Upper lobe of right lung (tissue), 1 donor: Measurements from ENCODE around the gene PRSS12. TPM values are rescaled to one million over a fixed set of nuclear protein-coding genes. Genes with fewer than 3 reads are reported as not detected.

Source experiments
- ATAC-seq: fragments of 200-7000 bp; cut with Tn5 transposase; one replicate; pipeline ENCODE4 v1.9.1; 2020; ENCODE audit warnings: mild to moderate bottlenecking, moderate library complexity
- DNase-seq: peaks from one replicate; pipeline ENCODE4 v3.0.0-alpha.2; 2020
- H3K27ac ChIP-seq: fragments of 200-600 bp; one replicate; pipeline ENCODE4 v1.8.0; 2022
- H3K27me3 ChIP-seq: fragments of 200-600 bp; one replicate; pipeline ENCODE4 v1.8.0; 2022; ENCODE audit warnings: mild to moderate bottlenecking
- H3K36me3 ChIP-seq: fragments of 200-600 bp; one replicate; pipeline ENCODE4 v1.8.0; 2022
- H3K4me1 ChIP-seq: fragments of 200-600 bp; one replicate; pipeline ENCODE4 v1.8.0; 2022
- H3K4me3 ChIP-seq: fragments of 200-600 bp; one replicate; pipeline ENCODE4 v1.8.0; 2022; ENCODE audit warnings: mild to moderate bottlenecking
- H3K9me3 ChIP-seq: fragments of 200-600 bp; one replicate; pipeline ENCODE4 v1.8.0; 2022
- CTCF ChIP-seq: fragments of 200-600 bp; IDR thresholded peaks from one replicate; pipeline ENCODE4 v1.8.0; 2022; ENCODE audit warnings: antibody characterized with exemption
- intact Hi-C: fragments of 100-400 bp; cut with DNase I; formaldehyde crosslinking; loops from one replicate; pipeline ENCODE4 v1.11.0; 2022
- total RNA-seq: library from RNA; stranded (reverse); fragmentation: NEBNext Ultra II Directional; extraction: Animal tissue kit (Norgen Biotek cat#: 25700); gene quantifications from one replicate; pipeline ENCODE4 v1.2.1, GENCODE V29; 2021
- donor health status: DM: no; HTN: yes; CAD: no; lungs with severe emphysema.

Gene PRSS12
- total RNA-seq, 1 donor from 2014 or later, result 5.4 TPM

- Histone ChIP-seq H3K4me1 (no peaks in the 10 kb centered on the region), H3K4me3 (no peak overlapping the region), H3K27ac (no peak overlapping the region), H3K27me3 (no peaks in the 10 kb centered on the region), H3K9me3 (no peaks in the 10 kb centered on the region), H3K36me3 (no peaks in the 10 kb centered on the region)
- no peak for TF ChIP-seq CTCF
- intact Hi-C loops, result no loop called here
- ATAC-seq (no peak), DNase-seq (no peak)
Measured at GRCh38 chr4:118381902-118382301, 29.1 kb upstream of the PRSS12 start.

GRCh38 chr4:118373614-118374255, 20.9 kb upstream of the PRSS12 start:
- TF ChIP-seq CTCF, result no peak
- no peak overlapping the region for H3K27ac ChIP-seq
- H3K36me3 ChIP-seq, result no peaks in the 10 kb centered on the region
- no peak overlapping the region for H3K4me3 ChIP-seq
- H3K27me3 ChIP-seq, result no peaks in the 10 kb centered on the region
- DNase-seq (no peak), ATAC-seq (no peak)
- H3K4me1 ChIP-seq, result no peaks in the 10 kb centered on the region
- no peaks in the 10 kb centered on the region for H3K9me3 ChIP-seq
- intact Hi-C loops, result no loop called here

- intact Hi-C loops, result no loop called here
- no peak for TF ChIP-seq CTCF
Measured at GRCh38 chr4:118372251-118372650, 19.4 kb upstream of the PRSS12 start.

GRCh38 chr4:118369231-118369630, 16.4 kb upstream of the PRSS12 start:
- H3K9me3 ChIP-seq, result no peaks in the 10 kb centered on the region
- DNase-seq (no peak), ATAC-seq (no peak)
- no peaks in the 10 kb centered on the region for H3K4me1 ChIP-seq
- no peaks in the 10 kb centered on the region for H3K27me3 ChIP-seq
- intact Hi-C loops, result no loop called here
- no peak for TF ChIP-seq CTCF
- no peak overlapping the region for H3K27ac ChIP-seq
- H3K4me3 ChIP-seq, result no peak overlapping the region
- H3K36me3 ChIP-seq, result no peaks in the 10 kb centered on the region

More at GRCh38 chr4:118372251-118372650, 19.4 kb upstream of the PRSS12 start:
- H3K4me1 ChIP-seq, result no peaks in the 10 kb centered on the region
- no peaks in the 10 kb centered on the region for H3K36me3 ChIP-seq
- no peaks in the 10 kb centered on the region for H3K9me3 ChIP-seq
- no peak for ATAC-seq
- no peak overlapping the region for H3K4me3 ChIP-seq
- no peak for DNase-seq
- no peak overlapping the region for H3K27ac ChIP-seq
- H3K27me3 ChIP-seq, result no peaks in the 10 kb centered on the region

- H3K27me3 ChIP-seq, result no peaks in the 10 kb centered on the region
- DNase-seq (no peak), ATAC-seq (peak; percentile 85)
- H3K9me3 ChIP-seq, result no peaks in the 10 kb centered on the region
- intact Hi-C loops, result no loop called here
- no peak overlapping the region for H3K27ac ChIP-seq
- H3K36me3 ChIP-seq, result no peaks in the 10 kb centered on the region
- no peaks in the 10 kb centered on the region for H3K4me1 ChIP-seq
- TF ChIP-seq CTCF, result no peak
- H3K4me3 ChIP-seq, result no peak overlapping the region
Measured at GRCh38 chr4:118367872-118368271, 15.1 kb upstream of the PRSS12 start.

- H3K27me3 ChIP-seq, result no peaks in the 10 kb centered on the region
- H3K4me1 ChIP-seq, result no peaks in the 10 kb centered on the region
- no peak overlapping the region for H3K27ac ChIP-seq
- no peak for DNase-seq
- no peaks in the 10 kb centered on the region for H3K36me3 ChIP-seq
- ATAC-seq, result no peak
- no peaks in the 10 kb centered on the region for H3K9me3 ChIP-seq
- intact Hi-C loops, result no loop called here
- no peak overlapping the region for H3K4me3 ChIP-seq
- TF ChIP-seq CTCF, result no peak
Measured at GRCh38 chr4:118367361-118367760, 14.6 kb upstream of the PRSS12 start.
